ENCODE measurements around the gene USP5.

DNA sequence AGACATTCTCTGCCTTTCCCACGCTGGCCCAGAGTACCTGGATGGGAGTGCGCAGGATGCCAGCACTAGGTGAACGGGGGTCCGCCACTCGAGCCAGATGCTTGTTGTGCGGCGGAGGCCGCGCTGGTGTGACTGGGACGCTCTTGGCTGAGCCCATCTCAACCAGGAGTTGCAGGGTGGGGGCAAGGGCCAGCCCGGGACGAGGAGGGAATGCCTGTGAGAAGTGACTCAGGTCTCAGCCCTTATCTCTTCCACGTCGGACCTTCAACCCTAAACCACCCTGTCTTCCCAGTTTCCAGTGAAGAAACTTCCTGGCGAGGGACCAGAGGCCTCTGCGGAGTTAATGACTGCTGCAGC is 1.2 kb upstream of the USP5 start:
- TF ChIP-seq, protein P1, sequence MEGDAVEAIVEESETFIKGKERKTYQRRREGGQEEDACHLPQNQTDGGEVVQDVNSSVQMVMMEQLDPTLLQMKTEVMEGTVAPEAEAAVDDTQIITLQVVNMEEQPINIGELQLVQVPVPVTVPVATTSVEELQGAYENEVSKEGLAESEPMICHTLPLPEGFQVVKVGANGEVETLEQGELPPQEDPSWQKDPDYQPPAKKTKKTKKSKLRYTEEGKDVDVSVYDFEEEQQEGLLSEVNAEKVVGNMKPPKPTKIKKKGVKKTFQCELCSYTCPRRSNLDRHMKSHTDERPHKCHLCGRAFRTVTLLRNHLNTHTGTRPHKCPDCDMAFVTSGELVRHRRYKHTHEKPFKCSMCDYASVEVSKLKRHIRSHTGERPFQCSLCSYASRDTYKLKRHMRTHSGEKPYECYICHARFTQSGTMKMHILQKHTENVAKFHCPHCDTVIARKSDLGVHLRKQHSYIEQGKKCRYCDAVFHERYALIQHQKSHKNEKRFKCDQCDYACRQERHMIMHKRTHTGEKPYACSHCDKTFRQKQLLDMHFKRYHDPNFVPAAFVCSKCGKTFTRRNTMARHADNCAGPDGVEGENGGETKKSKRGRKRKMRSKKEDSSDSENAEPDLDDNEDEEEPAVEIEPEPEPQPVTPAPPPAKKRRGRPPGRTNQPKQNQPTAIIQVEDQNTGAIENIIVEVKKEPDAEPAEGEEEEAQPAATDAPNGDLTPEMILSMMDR (IDR thresholded peaks at IDR 0.05; ENCODE audit: poor library complexity, severe bottlenecking), result no peak
- TF ChIP-seq MXI1 (conservative IDR thresholded peaks at IDR 0.05; ENCODE audit: poor library complexity, severe bottlenecking) (no peak), TAF1 (IDR thresholded peaks at IDR 0.05; ENCODE audit: low read depth) (no peak), EP300 (conservative IDR thresholded peaks at IDR 0.05; ENCODE audit: poor library complexity, severe bottlenecking) (no peak), EZH2 (IDR thresholded peaks at IDR 0.05; ENCODE audit: borderline replicate concordance, insufficient read depth, low read length, poor library complexity, severe bottlenecking) (no peak), POLR2AphosphoS5 (IDR thresholded peaks at IDR 0.05) (no peak), RAD21 (conservative IDR thresholded peaks at IDR 0.05) (no peak), SMC3 (conservative IDR thresholded peaks at IDR 0.05; ENCODE audit: poor library complexity) (no peak)
- TF ChIP-seq, protein P2, sequence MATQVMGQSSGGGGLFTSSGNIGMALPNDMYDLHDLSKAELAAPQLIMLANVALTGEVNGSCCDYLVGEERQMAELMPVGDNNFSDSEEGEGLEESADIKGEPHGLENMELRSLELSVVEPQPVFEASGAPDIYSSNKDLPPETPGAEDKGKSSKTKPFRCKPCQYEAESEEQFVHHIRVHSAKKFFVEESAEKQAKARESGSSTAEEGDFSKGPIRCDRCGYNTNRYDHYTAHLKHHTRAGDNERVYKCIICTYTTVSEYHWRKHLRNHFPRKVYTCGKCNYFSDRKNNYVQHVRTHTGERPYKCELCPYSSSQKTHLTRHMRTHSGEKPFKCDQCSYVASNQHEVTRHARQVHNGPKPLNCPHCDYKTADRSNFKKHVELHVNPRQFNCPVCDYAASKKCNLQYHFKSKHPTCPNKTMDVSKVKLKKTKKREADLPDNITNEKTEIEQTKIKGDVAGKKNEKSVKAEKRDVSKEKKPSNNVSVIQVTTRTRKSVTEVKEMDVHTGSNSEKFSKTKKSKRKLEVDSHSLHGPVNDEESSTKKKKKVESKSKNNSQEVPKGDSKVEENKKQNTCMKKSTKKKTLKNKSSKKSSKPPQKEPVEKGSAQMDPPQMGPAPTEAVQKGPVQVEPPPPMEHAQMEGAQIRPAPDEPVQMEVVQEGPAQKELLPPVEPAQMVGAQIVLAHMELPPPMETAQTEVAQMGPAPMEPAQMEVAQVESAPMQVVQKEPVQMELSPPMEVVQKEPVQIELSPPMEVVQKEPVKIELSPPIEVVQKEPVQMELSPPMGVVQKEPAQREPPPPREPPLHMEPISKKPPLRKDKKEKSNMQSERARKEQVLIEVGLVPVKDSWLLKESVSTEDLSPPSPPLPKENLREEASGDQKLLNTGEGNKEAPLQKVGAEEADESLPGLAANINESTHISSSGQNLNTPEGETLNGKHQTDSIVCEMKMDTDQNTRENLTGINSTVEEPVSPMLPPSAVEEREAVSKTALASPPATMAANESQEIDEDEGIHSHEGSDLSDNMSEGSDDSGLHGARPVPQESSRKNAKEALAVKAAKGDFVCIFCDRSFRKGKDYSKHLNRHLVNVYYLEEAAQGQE (IDR thresholded peaks at IDR 0.05; ENCODE audit: borderline replicate concordance), result no peak
